HepG2 (cell line): ENCODE measurements around the gene ZCCHC7. TPM values are rescaled to one million over a fixed set of nuclear protein-coding genes. Genes with fewer than 3 reads are reported as not detected.

Experiments used
- ATAC-seq: fragments of 200-7000 bp; cut with Tn5 transposase; 3 replicates; pipeline ENCODE4 v1.9.1; 2020; ENCODE audit warnings: mild to moderate bottlenecking, moderate library complexity
- BruUV-seq: library from RNA; stranded (reverse); fragments of 400-500 nt; replicated peaks from 2 replicates; lab custom pipeline; 2021; lab: Mats Ljungman, UMichigan
- CTCF ChIA-PET: fragments of 300-600 bp; formaldehyde crosslinking; extraction: SDS; loops from one replicate; lab custom pipeline; 2021; ENCODE audit warnings: low total read pairs, inconsistent platforms, low intra/inter-chr PET ratio; lab: Yijun Ruan, JAX
- POLR2A ChIA-PET: fragments of 350-600 bp; sonication (Branson Sonifier 250); formaldehyde crosslinking; loops from one replicate; lab custom pipeline; 2020; ENCODE audit warnings: antibody characterized with exemption, inconsistent platforms; lab: Yijun Ruan, JAX
- DNase-seq: peaks from one replicate; pipeline ENCODE4 v3.0.0-alpha.2; 2015; ENCODE audit warnings: low spot score
- FAIRE-seq: peaks from 3 replicates; lab custom pipeline; 2011; peaks lifted over from hg19 to GRCh38; lab: Jason Lieb, UNC
- H2AFZ ChIP-seq: one replicate; pipeline ENCODE4 v1.6.1; 2011; ENCODE audit warnings: low read length, inconsistent platforms
- H3K27ac ChIP-seq: fragments of 300-600 bp; 3 replicates; pipeline ENCODE4 v1.8.0; 2011; ENCODE audit warnings: mixed run types, mild to moderate bottlenecking, mixed read lengths, low read length, inconsistent platforms; ENCODE audit not compliant: insufficient read depth; ENCODE audit errors: extremely low read length
- H3K27me3 ChIP-seq, 2 experiments: fragments of 200-600 bp in 1 of 2; 2 replicates in 1 of 2; 3 replicates in 1 of 2; pipeline versions ENCODE4 v1.6.0 to v1.8.0; 2011; ENCODE audit warnings: low read length in 2 of 2, mild to moderate bottlenecking in 2 of 2, moderate library complexity in 2 of 2, inconsistent platforms in 1 of 2; ENCODE audit not compliant: insufficient read depth in 2 of 2, control insufficient read depth in 1 of 2
- H3K36me3 ChIP-seq, 2 experiments: fragments of 200-600 bp in 1 of 2; replicated peaks in 1 of 2; 2 replicates in 1 of 2; 3 replicates in 1 of 2; pipeline versions ENCODE4 v1.5.1 to v1.8.0; 2011; ENCODE audit warnings: low read length in 2 of 2, inconsistent platforms in 1 of 2; ENCODE audit not compliant: insufficient read depth in 2 of 2, control insufficient read depth in 1 of 2
- H3K4me1 ChIP-seq: 2 replicates; pipeline ENCODE4 v1.5.1; 2012; ENCODE audit warnings: low read length, inconsistent platforms; ENCODE audit not compliant: insufficient read depth
- H3K4me2 ChIP-seq: 2 replicates; pipeline ENCODE4 v1.6.0; 2011; ENCODE audit warnings: low read depth, low read length, inconsistent platforms
- H3K4me3 ChIP-seq, 3 experiments: fragments of 200-600 bp in 1 of 3; sonication (generic), shearing (Covaris generic) in 1 of 3; replicated peaks in 1 of 3; 2 replicates each; pipeline ENCODE4 v1.5.1; 2011 to 2016; ENCODE audit warnings: low read length in 3 of 3, inconsistent platforms in 2 of 3, low read depth in 2 of 3, mild to moderate bottlenecking in 2 of 3, control low read depth in 1 of 3, mixed read lengths in 1 of 3; ENCODE audit not compliant: insufficient read depth in 1 of 3
- H3K79me2 ChIP-seq: one replicate; pipeline ENCODE4 v1.6.1; 2011; ENCODE audit warnings: low read length, inconsistent platforms; ENCODE audit not compliant: insufficient read depth
- H3K9ac ChIP-seq: 2 replicates; pipeline ENCODE4 v1.6.0; 2011; ENCODE audit warnings: mild to moderate bottlenecking, low read depth, low read length, inconsistent platforms; ENCODE audit not compliant: insufficient read depth
- H3K9me3 ChIP-seq: 2 replicates; pipeline ENCODE4 v1.5.1; 2012; ENCODE audit warnings: mild to moderate bottlenecking, low read length
- H4K20me1 ChIP-seq: 2 replicates; pipeline ENCODE4 v1.6.0; 2011; ENCODE audit warnings: inconsistent platforms, mild to moderate bottlenecking, low read length, moderate library complexity; ENCODE audit not compliant: insufficient read depth
- CBFB ChIP-seq: sonication (generic); formaldehyde crosslinking; IDR thresholded peaks from 2 replicates; pipeline ENCODE4 v1.4.0; 2020; ENCODE audit warnings: missing genetic modification reagents
- CENPT ChIP-seq: sonication (generic); formaldehyde crosslinking; IDR thresholded peaks from 2 replicates; pipeline ENCODE4 v1.8.0; 2022; ENCODE audit warnings: low read depth, mild to moderate bottlenecking, moderate library complexity, missing genetic modification reagents
- DMAP1 ChIP-seq: IDR thresholded peaks from 2 replicates; pipeline ENCODE4 v1.6.1; 2016
- ELF4 ChIP-seq: sonication (generic); formaldehyde crosslinking; IDR thresholded peaks from 2 replicates; pipeline ENCODE4 v1.5.0; 2020; ENCODE audit warnings: missing genetic modification reagents, mild to moderate bottlenecking, moderate library complexity, borderline replicate concordance
- HOMEZ ChIP-seq: IDR thresholded peaks from 2 replicates; pipeline ENCODE4 v1.6.1; 2016; ENCODE audit warnings: low read depth
- KDM3A ChIP-seq: IDR thresholded peaks from 2 replicates; pipeline ENCODE4 v1.6.1; 2018; ENCODE audit warnings: low read depth, missing compliant biosample characterization
- KMT2A ChIP-seq: sonication (generic); formaldehyde crosslinking; IDR thresholded peaks from 2 replicates; pipeline ENCODE4 v1.4.0; 2020; ENCODE audit warnings: missing genetic modification reagents
- MLXIP ChIP-seq: sonication (generic); formaldehyde crosslinking; IDR thresholded peaks from 2 replicates; pipeline ENCODE4 v1.9.0; 2021; ENCODE audit warnings: missing genetic modification reagents, borderline replicate concordance
- PLSCR1 ChIP-seq: sonication (generic); formaldehyde crosslinking; IDR thresholded peaks from 2 replicates; pipeline ENCODE4 v1.5.0; 2020; ENCODE audit warnings: missing genetic modification reagents, mild to moderate bottlenecking, borderline replicate concordance
- SETDB1 ChIP-seq: sonication (generic); formaldehyde crosslinking; IDR thresholded peaks from 2 replicates; pipeline ENCODE4 v1.5.1; 2020; ENCODE audit warnings: missing genetic modification reagents, mild to moderate bottlenecking, borderline replicate concordance
- SPEN ChIP-seq: sonication (generic); formaldehyde crosslinking; IDR thresholded peaks from 2 replicates; pipeline ENCODE4 v1.5.1; 2020; ENCODE audit warnings: low read depth, mild to moderate bottlenecking, missing genetic modification reagents
- TBP ChIP-seq: sonication (generic); formaldehyde crosslinking; IDR thresholded peaks from 2 replicates; pipeline ENCODE4 v1.5.0; 2020; ENCODE audit warnings: missing genetic modification reagents
- TMF1 ChIP-seq: sonication (generic); formaldehyde crosslinking; IDR thresholded peaks from 2 replicates; pipeline ENCODE4 v1.8.1; 2022; ENCODE audit warnings: low read depth, missing genetic modification reagents
- ZC3H13 ChIP-seq: sonication (generic); formaldehyde crosslinking; IDR thresholded peaks from 2 replicates; pipeline ENCODE4 v1.8.1; 2023; ENCODE audit warnings: mild to moderate bottlenecking, missing genetic modification reagents, moderate library complexity
- ZNF143 ChIP-seq: sonication (generic); formaldehyde crosslinking; IDR thresholded peaks from 2 replicates; pipeline ENCODE4 v1.4.0; 2020; ENCODE audit warnings: missing genetic modification reagents
- ZNF225 ChIP-seq: sonication (generic); formaldehyde crosslinking; IDR thresholded peaks from 2 replicates; pipeline ENCODE4 v1.4.0; 2020; ENCODE audit warnings: mild to moderate bottlenecking, missing genetic modification reagents
- ZNF382 ChIP-seq: sonication (generic); formaldehyde crosslinking; IDR thresholded peaks from 2 replicates; pipeline ENCODE4 v1.5.0; 2020; ENCODE audit warnings: missing genetic modification reagents, mild to moderate bottlenecking, borderline replicate concordance
- ZNF558 ChIP-seq: sonication (generic); formaldehyde crosslinking; IDR thresholded peaks from 2 replicates; pipeline ENCODE4 v1.9.0; 2022; ENCODE audit warnings: mild to moderate bottlenecking, missing genetic modification reagents, borderline replicate concordance
- ZNF569 ChIP-seq: sonication (generic); formaldehyde crosslinking; IDR thresholded peaks from 2 replicates; pipeline ENCODE4 v1.5.0; 2020; ENCODE audit warnings: mild to moderate bottlenecking, missing genetic modification reagents, moderate library complexity, borderline replicate concordance
- ZNF841 ChIP-seq: sonication (generic); formaldehyde crosslinking; IDR thresholded peaks from 2 replicates; pipeline ENCODE4 v1.8.1; 2023; ENCODE audit warnings: missing genetic modification reagents, borderline replicate concordance
- WGBS: methylation state at CpG from one replicate; pipeline ENCODE4 v1.1.6; 2017; ENCODE audit warnings: low lambda C conversion rate; 5-methylcytosine and 5-hydroxymethylcytosine counted together
- in situ Hi-C: cut with HindIII; loops from 2 replicates; pipeline ENCODE4 v1.10.0; 2017; ENCODE audit warnings: low pct_unique_long_range_greater_than_20kb; ENCODE audit not compliant: extremely low pct_ligation_motif_present
- intact Hi-C: fragments of 100-400 bp; cut with micrococcal nuclease; formaldehyde crosslinking; loops from one replicate; pipeline ENCODE4 v1.10.0; 2022; ENCODE audit not compliant: unreplicated experiment
- polyA plus RNA-seq, 8 experiments: library from polyadenylated mRNA; depleted of rRNA in 3 of 8; stranded (reverse) in 7 of 8; unstranded in 1 of 8; fragments of >200 nt; fragmentation: Illumina TruSeq in 4 of 8; extraction: Trizol in 4 of 8; gene quantifications; 2 replicates each; pipeline versions ENCODE4 v1.2.1 to v1.2.3, GENCODE V29; 2011 to 2016; ENCODE audit warnings: low read depth in 4 of 8, missing spikeins in 1 of 8, mixed read lengths in 1 of 8; ENCODE audit not compliant: insufficient read depth in 1 of 8
- total RNA-seq, 5 experiments: library from RNA; depleted of rRNA; stranded (reverse); fragments of >200 nt; fragmentation: Illumina TruSeq; extraction: Trizol; gene quantifications; 2 replicates each; pipeline ENCODE4 v1.2.3, GENCODE V29; 2016; ENCODE audit warnings: low read depth in 1 of 5

ZCCHC7 gene
- total and polyA plus RNA-seq, 2 of the 13 experiments (the other 11 are each of a cell fraction or from before 2014, with no cell fraction given), result 13.6 to 19.3 TPM

GRCh38 chr9:37370282-37370681 is 249.9 kb downstream of the ZCCHC7 start:
- intact Hi-C loops (no loop called here), in situ Hi-C loops (no loop called here)
- Histone ChIP-seq H3K4me1 (no peaks in the 10 kb centered on the region), H2AFZ (no peak overlapping the region), H3K4me2 (no peak overlapping the region), H3K4me3 (no peak overlapping the region), H3K9ac (no peak overlapping the region), H3K9me3 (no peaks in the 10 kb centered on the region), H3K27me3 (peaks cover 0 to 5% of the 10 kb centered on the region in 2 experiments; a peak in 3 of 5 replicates)
- CTCF ChIA-PET, result no interaction called here
- TF ChIP-seq HOMEZ (CRISPR knock-in tag), result no peak
- TF ChIP-seq CENPT (CRISPR knock-in tag), result no peak
- no peak for TF ChIP-seq ZC3H13
- no peak for TF ChIP-seq DMAP1 (CRISPR knock-in tag)
- no peak for TF ChIP-seq ZNF569 (CRISPR knock-in tag)
- no peak for TF ChIP-seq ELF4
- TF ChIP-seq ZNF143 (CRISPR knock-in tag), result no peak
- no peak for TF ChIP-seq ZNF382
- TF ChIP-seq TMF1 (CRISPR knock-in tag), result no peak
- no peak for TF ChIP-seq KDM3A (CRISPR knock-in tag)
- no peak for TF ChIP-seq ZNF558
- TF ChIP-seq KMT2A (CRISPR knock-in tag), result no peak
- no peak for TF ChIP-seq ZNF841
- TF ChIP-seq TBP, result no peak
- no peak for TF ChIP-seq PLSCR1 (CRISPR knock-in tag)
- TF ChIP-seq CBFB (CRISPR knock-in tag), result no peak
- TF ChIP-seq ZNF225, result no peak
- TF ChIP-seq MLXIP (CRISPR knock-in tag), result no peak
- TF ChIP-seq SETDB1, result no peak
- no peak for TF ChIP-seq SPEN (CRISPR knock-in tag)
- TF ChIP-seq, all 625 proteins: peak for 0
- POLR2A ChIA-PET, result no interaction called here
- no TSS peak for BruUV-seq
- ATAC-seq (no peak), DNase-seq (no peak), FAIRE-seq (no peak)
- WGBS, result 55% methylated on average over 6 of the region's 6 CpGs
- H3K79me2 ChIP-seq, result no peaks in the 10 kb centered on the region
- H4K20me1 ChIP-seq, result no peaks in the 10 kb centered on the region
- no peak overlapping the region for H3K27ac ChIP-seq
- H3K36me3 ChIP-seq, result no peaks in the 10 kb centered on the region
